GM12891 (cell line): ENCODE measurements around the gene HTT.

ENCODE experiments used
- PAX5 ChIP-seq: IDR thresholded peaks from 2 replicates; pipeline ENCODE4 v1.6.1; 2011; ENCODE audit warnings: low read length, moderate library complexity, mild to moderate bottlenecking; ENCODE audit not compliant: insufficient read depth, severe bottlenecking
- POLR2A ChIP-seq: IDR thresholded peaks from 2 replicates; pipeline ENCODE4 v1.6.1; 2011; ENCODE audit warnings: low read depth, low read length, control low read depth
- POLR2AphosphoS5 ChIP-seq: IDR thresholded peaks from 2 replicates; pipeline ENCODE4 v1.6.1; 2011; ENCODE audit warnings: low read depth, low read length, control low read depth
- POU2F2 ChIP-seq: IDR thresholded peaks from 2 replicates; pipeline ENCODE4 v1.6.1; 2011; ENCODE audit warnings: low read depth, mild to moderate bottlenecking, control low read depth, low read length, moderate library complexity
- TAF1 ChIP-seq: IDR thresholded peaks from 2 replicates; pipeline ENCODE4 v1.6.1; 2011; ENCODE audit warnings: low read depth, low read length, control low read depth

- TF ChIP-seq TAF1 (no peak), POLR2A (no peak), POU2F2 (no peak), POLR2AphosphoS5 (no peak), PAX5 (no peak)
Observed at GRCh38 chr4:3250438-3250955, 176.0 kb downstream of the HTT start.
